ENCODE data around the gene NHLRC1.

DNA sequence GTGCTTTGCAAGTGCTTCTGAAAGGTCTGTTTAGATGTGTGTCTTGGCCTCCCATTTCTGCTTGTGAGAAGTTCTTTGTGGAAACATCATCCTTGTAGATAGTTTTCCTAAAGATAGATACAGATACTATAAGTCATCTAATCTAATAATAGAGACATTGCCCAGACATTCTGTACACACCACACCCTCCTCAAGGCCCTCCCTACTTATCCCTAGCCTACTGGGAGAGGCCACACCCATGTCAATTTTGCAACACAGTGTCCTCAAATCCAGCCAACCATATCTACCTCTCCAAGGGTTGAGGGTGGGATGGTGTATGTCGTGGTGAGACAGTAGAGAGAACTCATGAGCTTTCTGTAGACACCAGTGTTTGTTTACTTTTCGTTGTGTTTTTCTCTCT is 39.0 kb upstream of the NHLRC1 start:
- no peak for TF ChIP-seq POLR2A (IDR thresholded peaks at IDR 0.05)
- TF ChIP-seq, protein P1, sequence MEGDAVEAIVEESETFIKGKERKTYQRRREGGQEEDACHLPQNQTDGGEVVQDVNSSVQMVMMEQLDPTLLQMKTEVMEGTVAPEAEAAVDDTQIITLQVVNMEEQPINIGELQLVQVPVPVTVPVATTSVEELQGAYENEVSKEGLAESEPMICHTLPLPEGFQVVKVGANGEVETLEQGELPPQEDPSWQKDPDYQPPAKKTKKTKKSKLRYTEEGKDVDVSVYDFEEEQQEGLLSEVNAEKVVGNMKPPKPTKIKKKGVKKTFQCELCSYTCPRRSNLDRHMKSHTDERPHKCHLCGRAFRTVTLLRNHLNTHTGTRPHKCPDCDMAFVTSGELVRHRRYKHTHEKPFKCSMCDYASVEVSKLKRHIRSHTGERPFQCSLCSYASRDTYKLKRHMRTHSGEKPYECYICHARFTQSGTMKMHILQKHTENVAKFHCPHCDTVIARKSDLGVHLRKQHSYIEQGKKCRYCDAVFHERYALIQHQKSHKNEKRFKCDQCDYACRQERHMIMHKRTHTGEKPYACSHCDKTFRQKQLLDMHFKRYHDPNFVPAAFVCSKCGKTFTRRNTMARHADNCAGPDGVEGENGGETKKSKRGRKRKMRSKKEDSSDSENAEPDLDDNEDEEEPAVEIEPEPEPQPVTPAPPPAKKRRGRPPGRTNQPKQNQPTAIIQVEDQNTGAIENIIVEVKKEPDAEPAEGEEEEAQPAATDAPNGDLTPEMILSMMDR (IDR thresholded peaks at IDR 0.05) = no peak

Data from lower leg skin (tissue), 3 donors.